Mesendoderm (in vitro differentiated cells): ENCODE data around the gene PARD3.
"Not testable (repeated sequence)": the region's sequence is repeated elsewhere in the genome, so short reads cannot be mapped to it uniquely, and the experiment has no call there.

Experiments used
- DNase-seq: peaks from one replicate; pipeline ENCODE4 v3.0.0; 2013
- H2AK5ac ChIP-seq: 2 replicates; pipeline ENCODE4 v1.6.1; 2013; ENCODE audit warnings: low read length, inconsistent platforms
- H2BK120ac ChIP-seq: 2 replicates; pipeline ENCODE4 v1.6.1; 2013; ENCODE audit warnings: low read depth, mild to moderate bottlenecking, low read length, moderate library complexity, mixed read lengths
- H2BK15ac ChIP-seq: replicated peaks from 2 replicates; pipeline ENCODE4 v1.6.1; 2013; ENCODE audit warnings: low read depth, mild to moderate bottlenecking, moderate library complexity
- H2BK5ac ChIP-seq: 2 replicates; pipeline ENCODE4 v1.6.1; 2013; ENCODE audit warnings: low read length, inconsistent platforms
- H3K18ac ChIP-seq: 2 replicates; pipeline ENCODE4 v1.6.1; 2013; ENCODE audit warnings: mild to moderate bottlenecking, low read length, mixed read lengths
- H3K23ac ChIP-seq: one replicate; pipeline ENCODE4 v1.6.1; 2013; ENCODE audit warnings: low read length
- H3K27ac ChIP-seq: 2 replicates; pipeline ENCODE4 v1.5.1; 2013; ENCODE audit warnings: low read depth, mild to moderate bottlenecking, inconsistent platforms, low read length, moderate library complexity
- H3K27me3 ChIP-seq: 2 replicates; pipeline ENCODE4 v1.6.1; 2013; ENCODE audit warnings: low read length, control low read depth, mild to moderate bottlenecking, inconsistent platforms; ENCODE audit not compliant: insufficient read depth, poor library complexity
- H3K36me3 ChIP-seq: 2 replicates; pipeline ENCODE4 v1.6.1; 2013; ENCODE audit warnings: low read length, inconsistent platforms; ENCODE audit not compliant: control insufficient read depth, insufficient read depth
- H3K4ac ChIP-seq: one replicate; pipeline ENCODE4 v1.6.1; 2013; ENCODE audit warnings: low read depth, mild to moderate bottlenecking, low read length, moderate library complexity
- H3K4me1 ChIP-seq: 2 replicates; pipeline ENCODE4 v1.6.1; 2013; ENCODE audit warnings: low read depth, low read length, inconsistent platforms; ENCODE audit not compliant: control insufficient read depth
- H3K4me2 ChIP-seq: 2 replicates; pipeline ENCODE4 v1.6.1; 2013; ENCODE audit warnings: low read length
- H3K4me3 ChIP-seq: 2 replicates; pipeline ENCODE4 v1.5.1; 2013; ENCODE audit warnings: mild to moderate bottlenecking, low read length
- H3K56ac ChIP-seq: one replicate; pipeline ENCODE4 v1.6.1; 2013; ENCODE audit warnings: low read length
- H3K79me1 ChIP-seq: 2 replicates; pipeline ENCODE4 v1.6.1; 2013; ENCODE audit warnings: low read length, inconsistent platforms
- H3K79me2 ChIP-seq: 2 replicates; pipeline ENCODE4 v1.6.1; 2013; ENCODE audit warnings: mild to moderate bottlenecking, low read length; ENCODE audit not compliant: control insufficient read depth, insufficient read depth
- H3K9ac ChIP-seq: 2 replicates; pipeline ENCODE4 v1.6.1; 2013; ENCODE audit warnings: low read length, inconsistent platforms
- H4K5ac ChIP-seq: one replicate; pipeline ENCODE4 v1.6.1; 2013; ENCODE audit warnings: low read length
- H4K8ac ChIP-seq: one replicate; pipeline ENCODE4 v1.6.1; 2013; ENCODE audit warnings: low read depth, mild to moderate bottlenecking, control low read depth, low read length, moderate library complexity
- WGBS: extraction: QIAGEN DNeasy Blood & Tissue Kit; methylation state at CpG from one replicate; pipeline ENCODE4 v1.1.7; 2013; ENCODE audit warnings: low lambda C conversion rate, missing lambda C conversion rate; ENCODE audit not compliant: insufficient coverage; ENCODE audit errors: extremely low coverage; 5-methylcytosine and 5-hydroxymethylcytosine counted together

Gene PARD3

GRCh38 chr10:34710391-34710751 lies 104.7 kb downstream of the PARD3 start:
- no peaks in the 10 kb centered on the region for H3K36me3 ChIP-seq
- no peak overlapping the region for H4K8ac ChIP-seq
- no CpG with 5 or more reads among the region's 4 CpGs for WGBS
- no peak overlapping the region for H3K9ac ChIP-seq
- no peak overlapping the region for H3K56ac ChIP-seq
- H3K79me2 ChIP-seq = peaks cover 46% of the 10 kb centered on the region
- H2BK5ac ChIP-seq = no peak overlapping the region
- no peak overlapping the region for H2AK5ac ChIP-seq
- H4K5ac ChIP-seq = no peak overlapping the region
- peaks cover 35% of the 10 kb centered on the region for H3K79me1 ChIP-seq
- H3K27me3 ChIP-seq = no peaks in the 10 kb centered on the region
- no peak overlapping the region for H3K23ac ChIP-seq
- no peaks in the 10 kb centered on the region for H3K4me1 ChIP-seq
- no peak overlapping the region for H3K18ac ChIP-seq
- no peak overlapping the region for H2BK15ac ChIP-seq
- no peak overlapping the region for H3K4me2 ChIP-seq
- DNase-seq = no peak
- no peak overlapping the region for H3K4ac ChIP-seq
- no peak overlapping the region for H3K27ac ChIP-seq
- no peak overlapping the region for H2BK120ac ChIP-seq
- no peak overlapping the region for H3K4me3 ChIP-seq

- no CpG with 5 or more reads among the region's 8 CpGs for WGBS
- Histone ChIP-seq H3K23ac (no peak overlapping the region), H2AK5ac (no peak overlapping the region), H3K9ac (no peak overlapping the region), H3K18ac (no peak overlapping the region), H3K36me3 (no peaks in the 10 kb centered on the region), H3K27me3 (no peaks in the 10 kb centered on the region), H4K8ac (no peak overlapping the region), H2BK5ac (no peak overlapping the region), H3K4me2 (no peak overlapping the region), H2BK120ac (no peak overlapping the region), H3K27ac (no peak overlapping the region), H3K4ac (no peak overlapping the region), H4K5ac (no peak overlapping the region), H3K56ac (no peak overlapping the region), H3K4me1 (no peaks in the 10 kb centered on the region), H3K79me2 (peaks cover 44% of the 10 kb centered on the region), H3K79me1 (peaks cover 33% of the 10 kb centered on the region), H3K4me3 (no peak overlapping the region), H2BK15ac (no peak overlapping the region)
- DNase-seq = no peak
Measured at GRCh38 chr10:34709637-34710390, 105.3 kb downstream of the PARD3 start.

- Histone ChIP-seq H3K23ac (no peak overlapping the region), H3K4ac (no peak overlapping the region), H3K4me3 (no peak overlapping the region), H3K4me2 (no peak overlapping the region), H2BK15ac (no peak overlapping the region), H2AK5ac (no peak overlapping the region), H3K79me2 (peaks cover 46% of the 10 kb centered on the region), H4K5ac (no peak overlapping the region), H3K9ac (no peak overlapping the region), H3K27ac (no peak overlapping the region), H3K56ac (no peak overlapping the region), H4K8ac (no peak overlapping the region), H3K27me3 (no peaks in the 10 kb centered on the region), H3K4me1 (no peaks in the 10 kb centered on the region), H3K36me3 (no peaks in the 10 kb centered on the region), H2BK120ac (no peak overlapping the region), H2BK5ac (no peak overlapping the region), H3K18ac (no peak overlapping the region), H3K79me1 (peaks cover 31% of the 10 kb centered on the region)
- no CpG with 5 or more reads among the region's 1 CpG for WGBS
- DNase-seq = no peak
Measured at GRCh38 chr10:34707656-34708055, 107.4 kb downstream of the PARD3 start.

GRCh38 chr10:34706992-34707391 lies 108.1 kb downstream of the PARD3 start:
- H3K56ac ChIP-seq, H4K8ac ChIP-seq, H3K4me3 ChIP-seq, H3K27me3 ChIP-seq, H4K5ac ChIP-seq, H3K4me1 ChIP-seq, H3K9ac ChIP-seq, H3K18ac ChIP-seq, H3K36me3 ChIP-seq, H3K23ac ChIP-seq, H3K27ac ChIP-seq, H2BK120ac ChIP-seq, H3K4me2 ChIP-seq, H2AK5ac ChIP-seq, H2BK15ac ChIP-seq, H3K4ac ChIP-seq, DNase-seq, H2BK5ac ChIP-seq: not testable (repeated sequence)
- WGBS = no CpG with 5 or more reads among the region's 4 CpGs
- peaks cover 43% of the 10 kb centered on the region for H3K79me2 ChIP-seq
- H3K79me1 ChIP-seq = peaks cover 27% of the 10 kb centered on the region

GRCh38 chr10:34706147-34706546 lies 108.9 kb downstream of the PARD3 start:
- H3K4me2 ChIP-seq = no peak overlapping the region
- no peak overlapping the region for H3K4me3 ChIP-seq
- no peak overlapping the region for H3K23ac ChIP-seq
- peaks cover 43% of the 10 kb centered on the region for H3K79me2 ChIP-seq
- H3K56ac ChIP-seq = no peak overlapping the region
- H2AK5ac ChIP-seq = no peak overlapping the region
- WGBS = no CpG with 5 or more reads among the region's 3 CpGs
- H2BK5ac ChIP-seq = no peak overlapping the region
- H3K4me1 ChIP-seq = no peaks in the 10 kb centered on the region
- H3K36me3 ChIP-seq = no peaks in the 10 kb centered on the region
- no peak overlapping the region for H2BK15ac ChIP-seq
- no peak overlapping the region for H4K8ac ChIP-seq
- H3K27me3 ChIP-seq = no peaks in the 10 kb centered on the region
- H2BK120ac ChIP-seq = no peak overlapping the region
- H3K79me1 ChIP-seq = peaks cover 27% of the 10 kb centered on the region
- H3K27ac ChIP-seq = no peak overlapping the region
- H3K4ac ChIP-seq = no peak overlapping the region
- no peak overlapping the region for H3K9ac ChIP-seq
- H4K5ac ChIP-seq = no peak overlapping the region
- H3K18ac ChIP-seq = no peak overlapping the region
- DNase-seq = no peak

GRCh38 chr10:34705563-34705962 lies 109.5 kb downstream of the PARD3 start:
- Histone ChIP-seq H3K18ac (no peak overlapping the region), H2BK120ac (no peak overlapping the region), H3K4me3 (no peak overlapping the region), H3K36me3 (no peaks in the 10 kb centered on the region), H3K56ac (no peak overlapping the region), H3K4ac (no peak overlapping the region), H3K79me1 (peaks cover 27% of the 10 kb centered on the region), H3K23ac (no peak overlapping the region), H3K9ac (no peak overlapping the region), H4K8ac (no peak overlapping the region), H2AK5ac (no peak overlapping the region), H3K27ac (no peak overlapping the region), H3K4me1 (no peaks in the 10 kb centered on the region), H3K79me2 (peaks cover 41% of the 10 kb centered on the region), H2BK15ac (no peak overlapping the region), H3K4me2 (no peak overlapping the region), H2BK5ac (no peak overlapping the region), H3K27me3 (no peaks in the 10 kb centered on the region), H4K5ac (no peak overlapping the region)
- no peak for DNase-seq
- WGBS = no CpG with 5 or more reads among the region's 1 CpG
